ENCODE measurements around the gene CAMK1D. TPM values are rescaled to one million over a fixed set of nuclear protein-coding genes. Genes with fewer than 3 reads are reported as not detected.

The CAMK1D gene
- total RNA-seq, 1 experiment from 2014 or later = 6.3 TPM

DNA sequence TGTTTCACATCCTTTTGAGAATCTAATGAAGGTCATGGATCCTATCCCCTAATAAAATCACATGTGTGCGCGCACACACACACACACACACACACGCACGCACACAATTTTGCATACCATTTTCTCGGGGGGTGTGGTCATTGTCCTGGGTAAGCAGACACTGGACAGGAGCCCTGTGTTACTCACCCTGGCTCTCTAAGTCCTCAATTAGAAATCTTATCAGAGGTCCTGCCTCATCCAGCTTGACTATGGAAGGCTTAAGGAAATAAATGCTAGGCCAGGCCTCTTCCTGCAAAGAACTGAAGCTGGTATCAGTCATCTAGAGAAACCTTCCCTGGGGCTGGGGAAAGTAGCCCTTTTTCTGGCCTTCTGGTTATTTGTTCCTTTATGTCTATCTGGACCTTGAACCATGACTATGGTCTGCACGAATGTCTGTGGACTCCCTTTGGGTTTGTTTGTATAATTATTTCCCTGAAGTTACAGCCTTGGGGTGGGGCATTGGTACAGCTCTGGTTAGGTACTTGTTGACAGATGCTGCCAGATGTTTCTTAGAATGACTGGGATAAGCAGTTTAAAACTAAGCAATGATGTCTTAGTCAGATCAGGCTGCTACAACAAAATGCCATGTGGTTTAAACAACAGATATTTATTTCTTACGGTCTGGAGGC is 443.7 kb downstream of the CAMK1D start:
- Histone ChIP-seq H3K9ac (ENCODE audit: extremely low read depth, insufficient read length, low read length) (no peak overlapping the region), H3K27me3 (ENCODE audit: insufficient read depth, low read length) (no peaks in the 10 kb centered on the region), H4K8ac (replicated peaks; ENCODE audit: insufficient read length, low read depth, low read length) (no peak overlapping the region), H2BK15ac (ENCODE audit: low read depth, low read length) (no peak overlapping the region), H3K18ac (ENCODE audit: insufficient read length, low read depth, low read length) (no peak overlapping the region), H3K9me3 (ENCODE audit: control insufficient read depth, low read depth, low read length) (no peaks in the 10 kb centered on the region), H3K4ac (ENCODE audit: low read depth, low read length) (no peak overlapping the region), H2BK5ac (ENCODE audit: insufficient read length, low read length) (no peak overlapping the region), H3K23ac (ENCODE audit: insufficient read length, low read depth, low read length) (no peak overlapping the region), H3K14ac (ENCODE audit: insufficient read depth, low read length) (no peak overlapping the region), H4K91ac (ENCODE audit: insufficient read length, low read depth, low read length) (no peak overlapping the region), H3T11ph (ENCODE audit: low read length) (no peak overlapping the region), H4K20me1 (ENCODE audit: control insufficient read depth, insufficient read depth, insufficient read length) (no peaks in the 10 kb centered on the region), H3K79me1 (ENCODE audit: insufficient read depth, low read depth, low read length, poor library complexity, severe bottlenecking) (no peaks in the 10 kb centered on the region), H2BK12ac (ENCODE audit: insufficient read length, low read depth, low read length) (no peak overlapping the region), H3K79me2 (ENCODE audit: insufficient read depth, low read length) (no peaks in the 10 kb centered on the region), H3K27ac (ENCODE audit: insufficient read length, low read depth, low read length) (no peak overlapping the region), H3K4me2 (ENCODE audit: insufficient read depth, insufficient read length, low read length) (no peak overlapping the region), H3K4me1 (ENCODE audit: insufficient read depth, low read length) (no peaks in the 10 kb centered on the region; the same call in 1 of the 2 replicates), H4K5ac (ENCODE audit: insufficient read length, low read depth, low read length) (no peak overlapping the region), H2BK20ac (ENCODE audit: low read depth, low read length, poor library complexity, severe bottlenecking) (no peak overlapping the region), H2BK120ac (ENCODE audit: low read depth, low read length, poor library complexity, severe bottlenecking) (no peak overlapping the region), H3K23me2 (ENCODE audit: insufficient read length, low read depth, low read length, poor library complexity, severe bottlenecking) (no peaks in the 10 kb centered on the region), H3K56ac (ENCODE audit: insufficient read length, low read depth, low read length) (no peak overlapping the region), H2AFZ (ENCODE audit: low read length) (no peak overlapping the region), H2AK5ac (ENCODE audit: insufficient read length, low read length) (no peak overlapping the region)
- Mint-ChIP-seq H3K4me1 (peaks cover 9 to 14% of the 10 kb centered on the region in 2 experiments), H3K36me3 (ENCODE audit: insufficient read depth in 1 of 3, low read depth in 3 of 3) (peaks cover 2 to 5% (median 4%) of the 10 kb centered on the region in 3 experiments; a peak in 3 of 7 replicates), H3K4me3 (no peak overlapping the region), H3K9me3 (peaks cover 2 to 3% of the 10 kb centered on the region in 2 experiments; a peak in 3 of 5 replicates), H3K27ac (no peak overlapping the region), H3K27me3 (ENCODE audit: low read depth) (no peaks in the 10 kb centered on the region)
- TF ChIP-seq, protein P1, sequence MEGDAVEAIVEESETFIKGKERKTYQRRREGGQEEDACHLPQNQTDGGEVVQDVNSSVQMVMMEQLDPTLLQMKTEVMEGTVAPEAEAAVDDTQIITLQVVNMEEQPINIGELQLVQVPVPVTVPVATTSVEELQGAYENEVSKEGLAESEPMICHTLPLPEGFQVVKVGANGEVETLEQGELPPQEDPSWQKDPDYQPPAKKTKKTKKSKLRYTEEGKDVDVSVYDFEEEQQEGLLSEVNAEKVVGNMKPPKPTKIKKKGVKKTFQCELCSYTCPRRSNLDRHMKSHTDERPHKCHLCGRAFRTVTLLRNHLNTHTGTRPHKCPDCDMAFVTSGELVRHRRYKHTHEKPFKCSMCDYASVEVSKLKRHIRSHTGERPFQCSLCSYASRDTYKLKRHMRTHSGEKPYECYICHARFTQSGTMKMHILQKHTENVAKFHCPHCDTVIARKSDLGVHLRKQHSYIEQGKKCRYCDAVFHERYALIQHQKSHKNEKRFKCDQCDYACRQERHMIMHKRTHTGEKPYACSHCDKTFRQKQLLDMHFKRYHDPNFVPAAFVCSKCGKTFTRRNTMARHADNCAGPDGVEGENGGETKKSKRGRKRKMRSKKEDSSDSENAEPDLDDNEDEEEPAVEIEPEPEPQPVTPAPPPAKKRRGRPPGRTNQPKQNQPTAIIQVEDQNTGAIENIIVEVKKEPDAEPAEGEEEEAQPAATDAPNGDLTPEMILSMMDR (conservative IDR thresholded peaks at IDR 0.05) = no peak
- no peak for DNase-seq
- no CpG with 5 or more reads among the region's 7 CpGs for WGBS (ENCODE audit: extremely low coverage, insufficient read length, low lambda C conversion rate)

All from H9 (cell line).